ENCODE measurements around the gene SPATA21.
"Not testable (repeated sequence)": the region's sequence is repeated elsewhere in the genome, so short reads cannot be mapped to it uniquely, and the experiment has no call there.

Gene SPATA21

GRCh38 chr1:16436946-16437474 is at the start of gene SPATA21:
Gene SPATA21, minus strand, starts transcription at chr1:16437424. Its CDS starts 6,053 bp downstream, at chr1:16431371.
- peaks cover 3% of the 10 kb centered on the region; the same call in 1 of the 2 replicates for H3K36me3 ChIP-seq (ENCODE audit: insufficient read depth, low read length)
- H2AFZ ChIP-seq (ENCODE audit: low read depth, low read length) = no peak within 1 kb of the TSS
- H3K9ac ChIP-seq (ENCODE audit: low read depth, low read length) = no peak within 1 kb of the TSS
- DNase-seq = no peak
- H3K4me3 ChIP-seq (ENCODE audit: low read depth in 1 of 2, low read length in 2 of 2) = no peak within 1 kb of the TSS
- peaks cover 15% of the 10 kb centered on the region for H3K79me2 ChIP-seq (ENCODE audit: insufficient read depth, low read length)
- no peak within 1 kb of the TSS for H3K27ac ChIP-seq (ENCODE audit: low read length)
- H3K9me3 ChIP-seq (ENCODE audit: insufficient read depth, low read length, severe bottlenecking) = no peaks in the 10 kb centered on the region
- peaks cover 4% of the 10 kb centered on the region for H3K27me3 ChIP-seq (ENCODE audit: insufficient read depth, low read length, poor library complexity)
- H3K4me2 ChIP-seq (ENCODE audit: insufficient read depth, low read length) = no peak within 1 kb of the TSS
- no peak for ATAC-seq (ENCODE audit: insufficient read depth, low read depth)
- TF ChIP-seq EZH2 (IDR thresholded peaks at IDR 0.05; ENCODE audit: borderline replicate concordance, low read depth, low read length, severe bottlenecking) = no peak
- TF ChIP-seq, protein P1, sequence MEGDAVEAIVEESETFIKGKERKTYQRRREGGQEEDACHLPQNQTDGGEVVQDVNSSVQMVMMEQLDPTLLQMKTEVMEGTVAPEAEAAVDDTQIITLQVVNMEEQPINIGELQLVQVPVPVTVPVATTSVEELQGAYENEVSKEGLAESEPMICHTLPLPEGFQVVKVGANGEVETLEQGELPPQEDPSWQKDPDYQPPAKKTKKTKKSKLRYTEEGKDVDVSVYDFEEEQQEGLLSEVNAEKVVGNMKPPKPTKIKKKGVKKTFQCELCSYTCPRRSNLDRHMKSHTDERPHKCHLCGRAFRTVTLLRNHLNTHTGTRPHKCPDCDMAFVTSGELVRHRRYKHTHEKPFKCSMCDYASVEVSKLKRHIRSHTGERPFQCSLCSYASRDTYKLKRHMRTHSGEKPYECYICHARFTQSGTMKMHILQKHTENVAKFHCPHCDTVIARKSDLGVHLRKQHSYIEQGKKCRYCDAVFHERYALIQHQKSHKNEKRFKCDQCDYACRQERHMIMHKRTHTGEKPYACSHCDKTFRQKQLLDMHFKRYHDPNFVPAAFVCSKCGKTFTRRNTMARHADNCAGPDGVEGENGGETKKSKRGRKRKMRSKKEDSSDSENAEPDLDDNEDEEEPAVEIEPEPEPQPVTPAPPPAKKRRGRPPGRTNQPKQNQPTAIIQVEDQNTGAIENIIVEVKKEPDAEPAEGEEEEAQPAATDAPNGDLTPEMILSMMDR (IDR thresholded peaks at IDR 0.05; ENCODE audit: borderline replicate concordance, extremely low read depth, low read length, poor library complexity, severe bottlenecking) = no peak
- no peaks in the 10 kb centered on the region for H4K20me1 ChIP-seq (ENCODE audit: insufficient read depth, low read length)
- H3K4me1 ChIP-seq (ENCODE audit: insufficient read depth, low read length) = peaks cover 14% of the 10 kb centered on the region

- not testable (repeated sequence) for H3K9me3 ChIP-seq (ENCODE audit: insufficient read depth, low read length, severe bottlenecking); H2AFZ ChIP-seq (ENCODE audit: low read depth, low read length); H4K20me1 ChIP-seq (ENCODE audit: insufficient read depth, low read length); H3K4me2 ChIP-seq (ENCODE audit: insufficient read depth, low read length); H3K4me3 ChIP-seq (ENCODE audit: low read depth in 1 of 2, low read length in 2 of 2); H3K4me1 ChIP-seq (ENCODE audit: insufficient read depth, low read length); ATAC-seq (ENCODE audit: insufficient read depth, low read depth); H3K79me2 ChIP-seq (ENCODE audit: insufficient read depth, low read length); H3K9ac ChIP-seq (ENCODE audit: low read depth, low read length); DNase-seq; H3K27ac ChIP-seq (ENCODE audit: low read length); H3K27me3 ChIP-seq (ENCODE audit: insufficient read depth, low read length, poor library complexity)
- H3K36me3 ChIP-seq (ENCODE audit: insufficient read depth, low read length) = peaks cover 37% of the 10 kb centered on the region
Measured at GRCh38 chr1:16487011-16487410, 49.8 kb upstream of the SPATA21 start.

GRCh38 chr1:16486316-16486715 is 49.1 kb upstream of the SPATA21 start:
- H3K36me3 ChIP-seq (ENCODE audit: insufficient read depth, low read length) = peaks cover 37% of the 10 kb centered on the region
- not testable (repeated sequence) for H3K4me1 ChIP-seq (ENCODE audit: insufficient read depth, low read length); H3K9me3 ChIP-seq (ENCODE audit: insufficient read depth, low read length, severe bottlenecking); H4K20me1 ChIP-seq (ENCODE audit: insufficient read depth, low read length); H3K27ac ChIP-seq (ENCODE audit: low read length); H3K4me2 ChIP-seq (ENCODE audit: insufficient read depth, low read length); DNase-seq; H3K27me3 ChIP-seq (ENCODE audit: insufficient read depth, low read length, poor library complexity); H2AFZ ChIP-seq (ENCODE audit: low read depth, low read length); H3K9ac ChIP-seq (ENCODE audit: low read depth, low read length); ATAC-seq (ENCODE audit: insufficient read depth, low read depth); H3K79me2 ChIP-seq (ENCODE audit: insufficient read depth, low read length); H3K4me3 ChIP-seq (ENCODE audit: low read depth in 1 of 2, low read length in 2 of 2)

- peaks cover 37% of the 10 kb centered on the region for H3K36me3 ChIP-seq (ENCODE audit: insufficient read depth, low read length)
- no peak overlapping the region for H3K27ac ChIP-seq (ENCODE audit: low read length)
- no peaks in the 10 kb centered on the region for H4K20me1 ChIP-seq (ENCODE audit: insufficient read depth, low read length)
- H3K9ac ChIP-seq (ENCODE audit: low read depth, low read length) = no peak overlapping the region
- no peak for DNase-seq
- no peak overlapping the region for H3K4me2 ChIP-seq (ENCODE audit: insufficient read depth, low read length)
- no peaks in the 10 kb centered on the region for H3K9me3 ChIP-seq (ENCODE audit: insufficient read depth, low read length, severe bottlenecking)
- TF ChIP-seq, protein P1 (IDR thresholded peaks at IDR 0.05; ENCODE audit: borderline replicate concordance, extremely low read depth, low read length, poor library complexity, severe bottlenecking) = no peak
- TF ChIP-seq EZH2 (IDR thresholded peaks at IDR 0.05; ENCODE audit: borderline replicate concordance, low read depth, low read length, severe bottlenecking) = no peak
- H2AFZ ChIP-seq (ENCODE audit: low read depth, low read length) = no peak overlapping the region
- H3K27me3 ChIP-seq (ENCODE audit: insufficient read depth, low read length, poor library complexity) = no peaks in the 10 kb centered on the region
- H3K79me2 ChIP-seq (ENCODE audit: insufficient read depth, low read length) = no peaks in the 10 kb centered on the region
- no peak overlapping the region for H3K4me3 ChIP-seq (ENCODE audit: low read depth in 1 of 2, low read length in 2 of 2)
- ATAC-seq (ENCODE audit: insufficient read depth, low read depth) = no peak
- H3K4me1 ChIP-seq (ENCODE audit: insufficient read depth, low read length) = no peaks in the 10 kb centered on the region
Measured at GRCh38 chr1:16484931-16485330, 47.7 kb upstream of the SPATA21 start.

Data from DND-41 (cell line).